Measurements from ENCODE around the gene NLN.
"Not testable (repeated sequence)": the region's sequence is repeated elsewhere in the genome, so short reads cannot be mapped to it uniquely, and the experiment has no call there.

The NLN gene

GRCh38 chr5:65837139-65837538, 115.1 kb downstream of the NLN start:
- DNase-seq = no peak

- DNase-seq = not testable (repeated sequence)
Measured at GRCh38 chr5:65839170-65839569, 117.2 kb downstream of the NLN start.

- no peak for DNase-seq
Measured at GRCh38 chr5:65840071-65840470, 118.1 kb downstream of the NLN start.

GRCh38 chr5:65844763-65845162, 122.8 kb downstream of the NLN start:
- DNase-seq = not testable (repeated sequence)

GRCh38 chr5:65846101-65846500, 124.1 kb downstream of the NLN start:
- DNase-seq = no peak

GRCh38 chr5:65847019-65847418, 125.0 kb downstream of the NLN start:
- not testable (repeated sequence) for DNase-seq

- not testable (repeated sequence) for DNase-seq
Measured at GRCh38 chr5:65849918-65850317, 127.9 kb downstream of the NLN start.

GRCh38 chr5:65854925-65855324, 132.9 kb downstream of the NLN start:
- DNase-seq = no peak

GRCh38 chr5:65855766-65856315, 133.8 kb downstream of the NLN start:
- no peak for DNase-seq

- no peak for DNase-seq
Measured at GRCh38 chr5:65856520-65856919, 134.5 kb downstream of the NLN start.

GRCh38 chr5:65858316-65858715, 136.3 kb downstream of the NLN start:
- DNase-seq = no peak

- DNase-seq = no peak
Measured at GRCh38 chr5:65861830-65862241, 139.8 kb downstream of the NLN start.

- no peak for DNase-seq
Measured at GRCh38 chr5:65862384-65862783, 140.4 kb downstream of the NLN start.

- DNase-seq = no peak
Measured at GRCh38 chr5:65863747-65864146, 141.7 kb downstream of the NLN start.

GRCh38 chr5:65866837-65867521, 145.0 kb downstream of the NLN start:
- no peak for DNase-seq

- DNase-seq = no peak
Measured at GRCh38 chr5:65867542-65868195, 145.7 kb downstream of the NLN start.

GRCh38 chr5:65868509-65868908, 146.5 kb downstream of the NLN start:
- no peak for DNase-seq

- DNase-seq = no peak
Measured at GRCh38 chr5:65871182-65871581, 149.2 kb downstream of the NLN start.

- DNase-seq = not testable (repeated sequence)
Measured at GRCh38 chr5:65871776-65872175, 149.8 kb downstream of the NLN start.

- DNase-seq = no peak
Measured at GRCh38 chr5:65873181-65873750, 151.3 kb downstream of the NLN start.

- DNase-seq = no peak
Measured at GRCh38 chr5:65874241-65874640, 152.2 kb downstream of the NLN start.

GRCh38 chr5:65876496-65876895, 154.5 kb downstream of the NLN start:
- DNase-seq = no peak

- DNase-seq = no peak
Measured at GRCh38 chr5:65876970-65877369, 155.0 kb downstream of the NLN start.
